HepG2 (cell line): ENCODE results near the gene ETFA. TPM values are rescaled to one million over a fixed set of nuclear protein-coding genes. Genes with fewer than 3 reads are reported as not detected.

Experiments used
- BCL3 ChIP-seq: sonication (generic); formaldehyde crosslinking; IDR thresholded peaks from 2 replicates; pipeline ENCODE4 v1.5.1; 2020; ENCODE audit warnings: mild to moderate bottlenecking, missing genetic modification reagents, moderate library complexity
- DMTF1 ChIP-seq: sonication (generic); formaldehyde crosslinking; IDR thresholded peaks from 2 replicates; pipeline ENCODE4 v1.4.0; 2020; ENCODE audit warnings: mild to moderate bottlenecking, missing genetic modification reagents
- DNMT1 ChIP-seq: sonication (generic); formaldehyde crosslinking; IDR thresholded peaks from 2 replicates; pipeline ENCODE4 v1.5.1; 2020; ENCODE audit warnings: mild to moderate bottlenecking, missing genetic modification reagents
- HBP1 ChIP-seq: IDR thresholded peaks from 2 replicates; pipeline ENCODE4 v1.6.1; 2016; ENCODE audit warnings: low read depth, control low read depth
- KMT2A ChIP-seq: sonication (generic); formaldehyde crosslinking; IDR thresholded peaks from 2 replicates; pipeline ENCODE4 v1.4.0; 2020; ENCODE audit warnings: missing genetic modification reagents
- MBNL3 ChIP-seq: fragments of 250-450 bp; sonication (Bioruptor Pico); conservative IDR thresholded peaks from 2 replicates; pipeline ENCODE4 v1.8.0; 2022; ENCODE audit warnings: mild to moderate bottlenecking, inconsistent platforms
- MLX ChIP-seq: IDR thresholded peaks from 2 replicates; pipeline ENCODE4 v1.6.1; 2016
- MNT ChIP-seq: fragments of 450-650 bp; IDR thresholded peaks from 2 replicates; pipeline ENCODE4 v1.6.1; 2016
- NCOA5 ChIP-seq: sonication (generic); formaldehyde crosslinking; IDR thresholded peaks from 2 replicates; pipeline ENCODE4 v1.4.0; 2020; ENCODE audit warnings: missing genetic modification reagents
- NONO ChIP-seq, 2 experiments: fragments of 450-650 bp in 1 of 2; sonication (generic) in 1 of 2; formaldehyde crosslinking in 1 of 2; IDR thresholded peaks in 1 of 2; conservative IDR thresholded peaks in 1 of 2; 2 replicates each; pipeline versions ENCODE4 v1.6.1 to v1.8.0; 2017 to 2022; ENCODE audit warnings: mild to moderate bottlenecking in 1 of 2, missing genetic modification reagents in 1 of 2, moderate library complexity in 1 of 2
- SMAD1 ChIP-seq: sonication (generic); formaldehyde crosslinking; IDR thresholded peaks from 2 replicates; pipeline ENCODE4 v1.4.0; 2020; ENCODE audit warnings: missing genetic modification reagents, low read depth, mild to moderate bottlenecking, borderline replicate concordance
- SMARCC2 ChIP-seq: fragments of 450-650 bp; IDR thresholded peaks from 2 replicates; pipeline ENCODE4 v1.6.1; 2017; ENCODE audit warnings: antibody characterized with exemption, mild to moderate bottlenecking
- WIZ ChIP-seq: sonication (generic); formaldehyde crosslinking; IDR thresholded peaks from 2 replicates; pipeline ENCODE4 v1.5.1; 2020; ENCODE audit warnings: mild to moderate bottlenecking, missing genetic modification reagents
- ZNF441 ChIP-seq: sonication (generic); formaldehyde crosslinking; IDR thresholded peaks from 2 replicates; pipeline ENCODE4 v1.7.0; 2021; ENCODE audit warnings: missing genetic modification reagents, borderline replicate concordance
- ZNF576 ChIP-seq: sonication (generic); formaldehyde crosslinking; IDR thresholded peaks from 2 replicates; pipeline ENCODE4 v1.4.0; 2020; ENCODE audit warnings: mild to moderate bottlenecking, missing genetic modification reagents
- ZNF598 ChIP-seq: sonication (generic); formaldehyde crosslinking; IDR thresholded peaks from 2 replicates; pipeline ENCODE4 v1.5.1; 2020; ENCODE audit warnings: mild to moderate bottlenecking, missing genetic modification reagents, borderline replicate concordance
- ZNF639 ChIP-seq: conservative IDR thresholded peaks from 2 replicates; pipeline ENCODE4 v1.6.1; 2018; ENCODE audit warnings: missing genetic modification reagents
- polyA plus RNA-seq, 8 experiments: library from polyadenylated mRNA; depleted of rRNA in 3 of 8; stranded (reverse) in 7 of 8; unstranded in 1 of 8; fragments of >200 nt; fragmentation: Illumina TruSeq in 4 of 8; extraction: Trizol in 4 of 8; gene quantifications; 2 replicates each; pipeline versions ENCODE4 v1.2.1 to v1.2.3, GENCODE V29; 2011 to 2016; ENCODE audit warnings: low read depth in 4 of 8, missing spikeins in 1 of 8, mixed read lengths in 1 of 8; ENCODE audit not compliant: insufficient read depth in 1 of 8
- total RNA-seq, 5 experiments: library from RNA; depleted of rRNA; stranded (reverse); fragments of >200 nt; fragmentation: Illumina TruSeq; extraction: Trizol; gene quantifications; 2 replicates each; pipeline ENCODE4 v1.2.3, GENCODE V29; 2016; ENCODE audit warnings: low read depth in 1 of 5

The ETFA gene
- total and polyA plus RNA-seq, 2 of the 13 experiments (the other 11 are each of a cell fraction or from before 2014, with no cell fraction given), result 291 to 396 TPM

- no peak for TF ChIP-seq DMTF1
- no peak for TF ChIP-seq SMARCC2
- TF ChIP-seq BCL3 (CRISPR knock-in tag), result no peak
- no peak for TF ChIP-seq HBP1 (CRISPR knock-in tag)
- no peak for TF ChIP-seq MNT
- TF ChIP-seq ZNF576 (CRISPR knock-in tag), result no peak
- TF ChIP-seq ZNF639 (CRISPR knock-in tag), result no peak
- no peak for TF ChIP-seq SMAD1 (CRISPR knock-in tag)
- no peak for TF ChIP-seq WIZ (CRISPR knock-in tag)
- 0 out of 2 replicates have a peak, but pooled peaks have one; percentile 16 for TF ChIP-seq MLX (CRISPR knock-in tag)
- no peak for TF ChIP-seq NONO (IDR thresholded peaks at IDR 0.05)
- no peak for TF ChIP-seq NONO (CRISPR knock-in tag; conservative IDR thresholded peaks at IDR 0.05)
- TF ChIP-seq ZNF598 (CRISPR knock-in tag), result no peak
- TF ChIP-seq ZNF441 (CRISPR knock-in tag), result peak; percentile 27; the same call in 1 of the 2 replicates
- no peak for TF ChIP-seq DNMT1 (CRISPR knock-in tag)
- no peak for TF ChIP-seq KMT2A (CRISPR knock-in tag)
- TF ChIP-seq MBNL3 (CRISPR knock-in tag), result no peak
- no peak for TF ChIP-seq NCOA5 (CRISPR knock-in tag)
Measured at GRCh38 chr15:76312540-76313174, 1.4 kb upstream of the ETFA start (continued).
